PC-3 (cell line): ENCODE data around the gene HADHB.

Source experiments
- CTCF ChIP-seq: fragments of 300-600 bp; sonication (generic); conservative IDR thresholded peaks from 2 replicates; pipeline ENCODE4 v1.5.1; 2017; ENCODE audit warnings: antibody characterized with exemption, low read depth, mild to moderate bottlenecking, low read length
- EZH2 ChIP-seq: fragments of 300-600 bp; sonication (generic); IDR thresholded peaks from one replicate; pipeline ENCODE4 v1.6.1; 2017; ENCODE audit warnings: antibody characterized with exemption, mild to moderate bottlenecking, low read length; ENCODE audit not compliant: unreplicated experiment

DNA sequence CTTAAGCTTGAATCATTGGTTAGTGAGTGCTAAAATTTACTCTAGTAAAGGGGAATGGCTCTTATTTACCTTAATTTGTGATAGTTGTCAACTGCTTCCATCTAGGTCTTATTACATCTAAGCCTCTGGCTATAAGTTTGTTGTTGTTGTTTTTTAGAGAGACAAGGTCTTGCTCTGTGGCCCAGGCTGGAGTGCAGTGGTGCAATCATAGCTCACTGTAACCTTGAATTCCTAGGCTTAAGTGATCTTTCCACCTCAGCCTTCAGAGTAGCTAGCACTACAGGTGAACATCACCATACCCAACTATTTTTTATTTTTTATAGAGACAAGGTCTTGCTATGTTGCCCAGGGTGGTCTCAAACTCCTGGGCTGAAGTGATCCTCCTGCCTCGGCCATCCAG, 6.9 kb upstream of the HADHB start:
- TF ChIP-seq CTCF (no peak), EZH2 (no peak)
